GM21723 (cell line): ENCODE results near the gene USP27X.
A peak's percentile ranks its signal among the peaks of the same experiment; 100 is the strongest.

Experiments
- ATAC-seq: cut with Tn5 transposase; IDR thresholded peaks from one replicate; pipeline ENCODE4 v1.9.1; 2021; ENCODE audit warnings: mild to moderate bottlenecking, moderate library complexity; ENCODE audit not compliant: unreplicated experiment

Gene USP27X

DNA sequence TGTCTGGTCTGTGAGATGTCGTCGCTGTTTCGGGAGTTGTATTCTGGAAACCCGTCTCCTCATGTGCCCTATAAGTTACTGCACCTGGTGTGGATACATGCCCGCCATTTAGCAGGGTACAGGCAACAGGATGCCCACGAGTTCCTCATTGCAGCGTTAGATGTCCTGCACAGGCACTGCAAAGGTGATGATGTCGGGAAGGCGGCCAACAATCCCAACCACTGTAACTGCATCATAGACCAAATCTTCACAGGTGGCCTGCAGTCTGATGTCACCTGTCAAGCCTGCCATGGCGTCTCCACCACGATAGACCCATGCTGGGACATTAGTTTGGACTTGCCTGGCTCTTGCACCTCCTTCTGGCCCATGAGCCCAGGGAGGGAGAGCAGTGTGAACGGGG, 1.4 kb downstream of the USP27X start:
- no peak for ATAC-seq

DNA sequence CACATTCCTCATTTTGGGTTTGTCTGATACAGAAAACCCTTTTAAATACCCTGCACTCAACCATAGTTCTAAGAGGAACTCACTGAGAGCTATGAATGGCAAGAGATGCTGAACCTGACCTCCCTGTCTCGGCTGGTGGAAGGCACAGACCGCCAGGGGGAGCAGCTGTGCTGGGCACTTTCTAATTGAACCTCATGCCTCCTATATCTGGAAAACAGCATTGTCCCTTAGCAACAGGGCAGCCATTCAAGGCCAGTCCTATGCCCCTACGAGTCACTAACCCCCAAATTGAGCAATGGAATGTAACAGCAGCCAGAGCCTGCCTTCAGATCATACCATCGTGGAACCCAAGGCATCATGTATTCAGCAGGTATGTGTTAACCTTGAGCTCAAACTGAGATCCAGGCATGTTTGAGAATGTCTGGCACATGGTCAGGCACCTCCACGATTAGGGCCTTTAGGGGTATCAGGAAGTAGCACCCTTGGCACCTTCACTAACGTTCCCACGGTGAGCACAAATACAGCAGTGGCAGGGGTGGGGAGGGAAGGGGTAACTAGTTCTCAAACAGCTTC, 5.1 kb downstream of the USP27X start:
- ATAC-seq = peak; percentile 45

DNA sequence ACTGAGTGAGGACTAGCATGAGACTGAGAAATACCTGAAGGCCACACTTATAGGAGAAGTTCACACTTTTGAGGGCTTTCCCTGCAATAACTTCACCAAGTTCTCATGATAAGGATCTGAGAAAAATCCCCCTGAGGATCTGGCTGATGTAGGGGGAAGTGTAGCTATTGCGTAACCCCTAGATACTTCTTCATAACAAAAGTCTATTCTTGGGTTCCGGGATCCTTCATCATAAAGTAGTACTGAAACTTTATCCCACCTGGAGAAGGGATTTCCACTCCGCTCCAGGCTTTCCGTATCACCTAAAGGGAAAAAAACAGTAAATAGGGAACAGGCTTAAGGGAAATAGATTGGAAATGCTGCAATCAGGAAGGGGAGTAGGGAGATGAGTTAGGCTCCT, 13.3 kb downstream of the USP27X start:
- no peak for ATAC-seq

DNA sequence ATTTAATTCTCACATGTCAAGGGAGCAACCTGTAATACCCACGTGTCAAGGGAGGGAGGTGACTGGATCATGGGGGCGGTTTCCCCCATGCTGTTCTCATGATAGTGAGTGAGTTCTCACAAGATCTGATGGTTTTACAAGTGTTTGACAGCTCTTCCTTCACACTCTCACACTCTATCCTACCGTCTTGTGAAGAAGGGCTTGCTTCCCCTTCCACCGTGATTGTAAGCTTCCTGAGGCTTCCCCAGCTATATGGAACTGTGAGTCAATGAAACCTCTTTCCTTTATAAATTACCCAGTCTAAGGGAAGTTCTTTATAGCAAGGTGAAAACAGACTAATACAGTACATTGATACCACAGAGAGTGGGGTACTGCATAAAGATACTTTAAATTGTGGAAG, 17.7 kb downstream of the USP27X start:
- ATAC-seq = no peak

DNA sequence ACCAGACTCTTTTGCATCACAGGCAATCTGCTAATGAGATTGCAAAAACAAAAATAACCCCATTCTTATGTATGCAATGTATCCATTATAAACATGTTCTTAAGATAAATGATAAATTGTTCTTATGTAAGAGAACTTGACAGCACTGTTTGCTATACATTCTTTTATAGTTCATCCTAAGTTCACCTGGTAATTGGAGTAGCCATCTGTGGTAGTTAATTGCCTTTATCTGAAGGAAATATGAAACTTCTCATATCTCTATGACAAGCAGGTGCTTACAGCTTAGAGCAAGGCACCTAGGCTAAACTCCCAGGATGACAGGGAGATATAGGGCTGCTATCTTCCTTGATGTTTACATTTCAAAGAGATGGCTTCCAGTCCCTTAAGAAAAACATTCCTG, 21.8 kb downstream of the USP27X start:
- no peak for ATAC-seq

DNA sequence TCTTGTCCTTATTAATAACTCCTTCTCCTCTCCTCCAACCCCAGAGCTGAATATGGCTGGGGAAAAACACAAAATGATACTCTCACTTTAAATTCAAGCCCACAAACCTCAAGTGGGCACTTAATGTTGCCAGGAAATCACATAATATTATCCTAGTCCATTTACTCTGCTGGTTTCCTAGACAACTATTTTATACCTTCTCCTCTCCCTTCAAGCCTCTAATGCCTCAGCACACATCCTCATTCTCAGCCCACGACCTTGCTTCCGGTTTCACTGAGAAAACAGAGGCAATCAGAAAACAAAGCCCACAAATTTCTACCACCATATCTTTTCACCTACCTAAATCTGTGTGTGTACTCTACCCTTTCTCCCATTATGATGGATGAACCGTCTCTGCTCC, 31.1 kb downstream of the USP27X start:
- peak; percentile 84 for ATAC-seq

DNA sequence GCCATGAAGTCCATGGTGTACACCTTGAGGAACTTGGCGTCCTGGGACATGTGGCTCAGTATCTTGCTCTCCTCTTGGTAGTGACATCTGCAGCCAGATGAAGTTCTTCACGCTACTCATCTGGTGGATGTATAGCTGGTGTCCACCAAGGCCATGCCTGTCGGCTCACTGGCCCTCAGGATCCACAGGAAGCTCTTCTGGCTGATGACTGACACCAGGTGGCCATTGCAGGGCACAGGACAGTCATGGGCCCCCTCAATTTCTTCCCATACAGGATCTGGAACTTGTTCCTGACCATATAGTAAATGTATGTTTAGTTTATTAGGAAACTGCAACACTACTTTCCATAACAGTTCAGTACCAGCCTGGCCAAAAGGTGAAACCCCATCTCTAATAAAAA, 32.8 kb downstream of the USP27X start:
- ATAC-seq = no peak

DNA sequence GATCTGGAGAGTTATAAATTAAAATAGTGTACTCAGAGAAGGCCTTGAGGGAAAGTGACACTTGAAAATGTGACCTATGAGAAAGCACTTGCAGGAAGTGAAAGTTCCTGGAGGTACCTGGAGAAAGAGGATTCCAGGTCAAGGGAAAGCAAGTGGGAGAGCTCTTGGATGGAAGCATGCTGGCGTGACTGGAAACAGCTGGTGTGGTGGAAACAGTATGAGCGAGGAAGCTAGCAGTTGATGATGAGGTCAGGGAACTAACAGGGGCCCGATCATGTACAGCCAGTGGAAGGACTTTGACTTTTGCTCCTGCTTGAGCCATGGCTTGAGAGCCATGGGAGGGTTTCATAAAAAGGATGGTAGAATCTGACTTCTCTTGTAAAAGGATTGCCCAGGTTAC, 33.6 kb downstream of the USP27X start:
- ATAC-seq = no peak

DNA sequence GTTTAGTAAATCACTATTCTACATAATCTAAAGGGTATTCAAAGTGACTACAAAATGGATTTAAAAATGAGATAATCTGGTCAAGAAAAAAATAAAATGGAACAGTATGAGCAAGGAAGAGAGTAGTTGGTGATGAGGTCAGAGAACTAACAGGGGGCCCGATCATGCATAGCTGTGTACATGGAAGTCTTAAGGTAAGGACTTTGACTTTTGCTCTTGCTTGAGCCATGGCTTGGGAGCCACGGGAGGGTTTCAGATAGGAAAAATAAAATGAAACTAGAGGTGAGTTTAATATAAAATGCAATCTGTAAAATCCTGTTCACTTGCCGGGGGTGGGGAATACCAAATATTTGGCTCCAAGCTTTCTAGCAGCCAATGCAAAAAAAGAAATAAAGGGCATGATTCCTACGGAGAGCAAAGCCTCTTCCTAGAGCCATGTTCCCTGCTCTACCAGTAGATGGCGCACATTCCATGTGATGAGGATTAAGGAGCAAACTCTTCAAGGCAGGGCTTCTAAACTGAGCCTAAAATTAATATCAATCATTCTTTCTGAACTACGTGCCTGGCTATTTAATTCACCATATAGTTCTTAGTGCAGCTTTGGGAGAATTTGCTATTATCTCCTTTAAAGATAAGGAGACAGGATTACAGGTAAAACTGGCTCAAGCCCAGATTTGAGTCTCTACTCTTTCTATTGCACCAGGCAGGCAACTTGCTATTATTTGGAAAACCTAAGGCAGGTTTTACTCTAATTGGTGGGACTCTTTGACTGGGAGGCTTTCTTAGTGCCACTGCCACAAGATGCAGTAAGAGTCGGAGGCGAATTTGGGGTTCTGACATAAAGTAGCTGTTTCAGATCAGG, 36.3 kb downstream of the USP27X start:
- ATAC-seq = peak; percentile 80

DNA sequence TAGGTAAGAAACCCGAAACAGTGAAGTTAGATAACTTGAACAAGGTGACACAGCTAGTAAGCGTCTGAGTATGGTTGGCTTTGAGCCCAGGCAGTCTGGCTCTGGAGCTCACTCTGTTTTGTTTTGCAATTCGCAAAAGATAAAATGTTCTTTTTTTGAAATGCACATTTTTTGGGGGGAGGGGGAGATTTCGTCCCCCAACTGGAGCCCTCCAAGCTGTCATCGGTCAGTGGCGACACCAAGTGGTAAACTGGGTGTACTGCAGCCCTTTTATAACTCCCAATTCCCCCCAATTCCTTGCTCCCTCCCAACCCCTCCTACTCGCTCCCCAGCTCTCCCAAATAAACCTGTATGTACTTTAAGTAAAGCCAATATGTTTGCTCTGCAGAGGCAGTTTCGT, 40.3 kb downstream of the USP27X start:
- no peak for ATAC-seq

DNA sequence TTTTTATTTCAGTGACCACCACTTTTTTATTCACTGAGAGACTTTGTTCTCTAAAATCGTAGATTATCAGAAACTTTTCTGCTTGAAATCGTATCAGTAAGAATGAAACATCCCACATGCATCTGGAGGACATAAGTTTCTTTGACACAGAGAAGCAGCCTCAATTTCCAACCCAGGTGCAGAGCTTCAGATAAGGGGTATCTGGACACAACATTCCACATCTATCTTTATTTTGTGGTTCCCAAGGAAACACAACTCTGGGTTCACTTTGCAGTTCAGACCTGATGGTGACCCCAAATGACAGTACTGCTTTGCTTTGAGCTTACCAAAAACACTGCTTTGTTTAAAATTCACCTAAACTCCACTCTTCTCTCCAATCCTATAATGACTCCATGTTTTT, 41.8 kb downstream of the USP27X start:
- ATAC-seq = no peak

DNA sequence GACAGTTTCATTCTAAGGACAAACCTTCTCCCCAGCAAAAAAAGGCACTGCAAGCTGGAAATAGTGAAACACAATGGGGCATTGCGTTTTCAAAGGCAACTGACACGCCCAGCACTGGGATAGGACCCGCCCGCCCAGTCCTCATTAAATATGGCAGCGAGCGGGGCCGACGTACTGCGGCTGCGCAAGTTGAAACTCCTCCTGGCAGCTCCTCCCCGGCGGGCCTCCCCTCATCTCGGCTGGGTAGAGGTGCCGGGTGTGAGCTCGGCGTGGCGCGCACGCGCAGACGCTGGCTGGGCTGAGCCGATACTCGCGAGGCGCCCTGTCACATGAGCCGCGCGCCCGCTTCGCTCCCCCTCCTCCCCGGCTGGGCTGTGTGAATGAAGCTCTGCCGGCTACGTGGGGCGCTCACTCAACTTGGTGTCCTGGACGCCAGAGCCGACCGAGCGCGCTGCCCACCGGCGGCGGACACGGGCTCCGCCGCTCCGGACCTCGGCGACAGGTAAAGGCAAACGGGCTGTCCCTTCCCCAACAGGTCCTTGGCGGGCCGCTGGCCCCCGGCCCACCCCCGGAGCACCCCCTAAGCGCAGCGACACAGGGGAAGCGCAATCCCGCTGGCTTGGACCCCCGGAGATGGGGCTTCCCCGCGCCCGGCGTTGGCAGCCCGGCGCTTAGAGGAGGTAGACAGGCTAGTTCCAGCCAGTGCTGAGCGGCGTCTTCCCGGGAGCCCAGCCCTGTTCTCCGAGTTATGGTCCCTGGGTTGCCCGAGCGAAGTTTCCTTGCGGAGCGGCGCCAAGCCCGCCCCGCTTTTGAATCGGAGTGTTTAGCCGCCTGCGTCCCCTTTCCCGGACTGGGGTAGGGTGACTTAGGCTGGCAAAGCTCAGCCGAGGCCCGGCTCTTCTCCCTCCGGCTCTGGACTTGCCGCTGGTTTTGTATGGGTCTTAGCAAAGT, 43.3 kb downstream of the USP27X start, which contains the start of gene CLCN5:
Gene CLCN5 (plus strand): TSS at position 306 of the 951 bp plus-strand sequence. CDS start 2,703 bp downstream, outside the sequence.
- ATAC-seq = peak; percentile 97

DNA sequence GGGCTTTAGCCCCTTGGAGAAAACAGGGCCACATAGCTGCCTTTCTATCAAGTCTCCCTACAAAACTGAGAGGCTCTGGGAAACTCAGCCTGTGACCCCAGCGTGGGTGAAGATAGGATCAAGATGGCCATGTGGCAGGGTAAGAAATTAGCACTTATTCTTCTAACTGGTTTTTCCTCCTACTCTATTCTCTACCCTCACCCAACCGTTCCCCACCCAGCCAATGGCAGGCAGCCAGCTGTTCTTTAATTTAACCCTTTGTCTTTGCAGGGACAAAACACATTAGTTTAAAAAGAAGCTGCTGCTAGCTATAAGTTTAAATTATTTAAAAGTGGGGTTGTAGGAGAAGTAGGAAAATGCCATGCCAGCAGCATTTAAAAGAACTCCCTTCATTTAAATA, 45.9 kb downstream of the USP27X start:
- no peak for ATAC-seq

DNA sequence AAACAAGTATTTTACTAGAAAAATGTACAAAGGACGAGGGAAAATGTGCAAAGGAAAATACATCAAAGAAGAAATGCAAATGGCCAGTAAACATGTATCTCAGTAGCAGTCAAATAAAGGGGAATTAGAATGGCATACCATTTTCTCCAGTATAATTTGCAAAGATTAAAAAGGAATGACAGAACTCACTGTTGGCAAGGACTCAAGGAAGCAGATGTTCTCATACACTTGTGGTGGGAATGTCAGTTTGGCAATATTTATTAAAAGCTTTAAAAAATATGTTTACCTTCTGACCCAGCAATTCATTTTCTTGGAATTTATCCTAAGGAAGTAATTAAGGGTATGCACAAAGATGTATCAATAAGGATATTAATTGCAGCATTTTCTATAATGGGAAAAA, 50.8 kb downstream of the USP27X start:
- ATAC-seq = no peak
